Mesendoderm (in vitro differentiated cells): ENCODE measurements around the gene BCAR3.
"Not testable (repeated sequence)": the region's sequence is repeated elsewhere in the genome, so short reads cannot be mapped to it uniquely, and the experiment has no call there.

Experiments used
- DNase-seq: peaks from one replicate; pipeline ENCODE4 v3.0.0; 2013
- H2AK5ac ChIP-seq: 2 replicates; pipeline ENCODE4 v1.6.1; 2013; ENCODE audit warnings: low read length, inconsistent platforms
- H2BK120ac ChIP-seq: 2 replicates; pipeline ENCODE4 v1.6.1; 2013; ENCODE audit warnings: low read depth, mild to moderate bottlenecking, low read length, moderate library complexity, mixed read lengths
- H2BK15ac ChIP-seq: replicated peaks from 2 replicates; pipeline ENCODE4 v1.6.1; 2013; ENCODE audit warnings: low read depth, mild to moderate bottlenecking, moderate library complexity
- H2BK5ac ChIP-seq: 2 replicates; pipeline ENCODE4 v1.6.1; 2013; ENCODE audit warnings: low read length, inconsistent platforms
- H3K18ac ChIP-seq: 2 replicates; pipeline ENCODE4 v1.6.1; 2013; ENCODE audit warnings: mild to moderate bottlenecking, low read length, mixed read lengths
- H3K23ac ChIP-seq: one replicate; pipeline ENCODE4 v1.6.1; 2013; ENCODE audit warnings: low read length
- H3K27ac ChIP-seq: 2 replicates; pipeline ENCODE4 v1.5.1; 2013; ENCODE audit warnings: low read depth, mild to moderate bottlenecking, inconsistent platforms, low read length, moderate library complexity
- H3K27me3 ChIP-seq: 2 replicates; pipeline ENCODE4 v1.6.1; 2013; ENCODE audit warnings: low read length, control low read depth, mild to moderate bottlenecking, inconsistent platforms; ENCODE audit not compliant: insufficient read depth, poor library complexity
- H3K36me3 ChIP-seq: 2 replicates; pipeline ENCODE4 v1.6.1; 2013; ENCODE audit warnings: low read length, inconsistent platforms; ENCODE audit not compliant: control insufficient read depth, insufficient read depth
- H3K4ac ChIP-seq: one replicate; pipeline ENCODE4 v1.6.1; 2013; ENCODE audit warnings: low read depth, mild to moderate bottlenecking, low read length, moderate library complexity
- H3K4me1 ChIP-seq: 2 replicates; pipeline ENCODE4 v1.6.1; 2013; ENCODE audit warnings: low read depth, low read length, inconsistent platforms; ENCODE audit not compliant: control insufficient read depth
- H3K4me2 ChIP-seq: 2 replicates; pipeline ENCODE4 v1.6.1; 2013; ENCODE audit warnings: low read length
- H3K4me3 ChIP-seq: 2 replicates; pipeline ENCODE4 v1.5.1; 2013; ENCODE audit warnings: mild to moderate bottlenecking, low read length
- H3K56ac ChIP-seq: one replicate; pipeline ENCODE4 v1.6.1; 2013; ENCODE audit warnings: low read length
- H3K79me1 ChIP-seq: 2 replicates; pipeline ENCODE4 v1.6.1; 2013; ENCODE audit warnings: low read length, inconsistent platforms
- H3K79me2 ChIP-seq: 2 replicates; pipeline ENCODE4 v1.6.1; 2013; ENCODE audit warnings: mild to moderate bottlenecking, low read length; ENCODE audit not compliant: control insufficient read depth, insufficient read depth
- H3K9ac ChIP-seq: 2 replicates; pipeline ENCODE4 v1.6.1; 2013; ENCODE audit warnings: low read length, inconsistent platforms
- H4K5ac ChIP-seq: one replicate; pipeline ENCODE4 v1.6.1; 2013; ENCODE audit warnings: low read length
- H4K8ac ChIP-seq: one replicate; pipeline ENCODE4 v1.6.1; 2013; ENCODE audit warnings: low read depth, mild to moderate bottlenecking, control low read depth, low read length, moderate library complexity
- WGBS: extraction: QIAGEN DNeasy Blood & Tissue Kit; methylation state at CpG from one replicate; pipeline ENCODE4 v1.1.7; 2013; ENCODE audit warnings: low lambda C conversion rate, missing lambda C conversion rate; ENCODE audit not compliant: insufficient coverage; ENCODE audit errors: extremely low coverage; 5-methylcytosine and 5-hydroxymethylcytosine counted together

BCAR3 gene

GRCh38 chr1:93674071-93674470, 7.6 kb downstream of the BCAR3 start:
- not testable (repeated sequence) for H3K4ac ChIP-seq, H3K27ac ChIP-seq, H3K56ac ChIP-seq, H3K18ac ChIP-seq, H4K8ac ChIP-seq, H2AK5ac ChIP-seq, H2BK15ac ChIP-seq, H3K36me3 ChIP-seq, H3K4me2 ChIP-seq, H3K4me3 ChIP-seq, H4K5ac ChIP-seq, H2BK120ac ChIP-seq, H2BK5ac ChIP-seq, H3K9ac ChIP-seq, H3K23ac ChIP-seq, DNase-seq, H3K27me3 ChIP-seq
- peaks cover 39% of the 10 kb centered on the region for H3K79me1 ChIP-seq
- peaks cover 24% of the 10 kb centered on the region for H3K4me1 ChIP-seq
- no CpG with 5 or more reads among the region's 6 CpGs for WGBS
- H3K79me2 ChIP-seq, result peaks cover 70% of the 10 kb centered on the region

GRCh38 chr1:93673163-93673829, 8.3 kb downstream of the BCAR3 start:
- Histone ChIP-seq H2AK5ac (no peak overlapping the region), H3K23ac (no peak overlapping the region), H3K79me2 (peaks cover 64% of the 10 kb centered on the region), H3K36me3 (peaks cover 4% of the 10 kb centered on the region), H3K27me3 (no peaks in the 10 kb centered on the region), H2BK15ac (no peak overlapping the region), H4K8ac (no peak overlapping the region), H4K5ac (no peak overlapping the region), H3K9ac (no peak overlapping the region), H2BK5ac (no peak overlapping the region), H3K18ac (no peak overlapping the region), H3K4me1 (peaks cover 21% of the 10 kb centered on the region), H3K56ac (no peak overlapping the region), H2BK120ac (no peak overlapping the region), H3K4me2 (no peak overlapping the region), H3K4ac (no peak overlapping the region), H3K4me3 (no peak overlapping the region), H3K27ac (no peak overlapping the region), H3K79me1 (peaks cover 36% of the 10 kb centered on the region)
- DNase-seq, result no peak
- WGBS, result no CpG with 5 or more reads among the region's 2 CpGs

GRCh38 chr1:93672477-93673162, 9.0 kb downstream of the BCAR3 start:
- 100% methylated on average over 1 of the region's 5 CpGs for WGBS
- no peak overlapping the region for H3K27ac ChIP-seq
- peaks cover 4% of the 10 kb centered on the region for H3K36me3 ChIP-seq

GRCh38 chr1:93672069-93672468, 9.6 kb downstream of the BCAR3 start:
- H3K56ac ChIP-seq, result no peak overlapping the region
- H3K4me2 ChIP-seq, result no peak overlapping the region
- no peak overlapping the region for H2BK5ac ChIP-seq
- no peak for DNase-seq
- peaks cover 32% of the 10 kb centered on the region for H3K79me1 ChIP-seq
- no CpG with 5 or more reads among the region's 1 CpG for WGBS
- H3K9ac ChIP-seq, result no peak overlapping the region
- peaks cover 54% of the 10 kb centered on the region for H3K79me2 ChIP-seq
- no peak overlapping the region for H3K27ac ChIP-seq
- H2BK120ac ChIP-seq, result no peak overlapping the region
- H3K4ac ChIP-seq, result no peak overlapping the region
- H3K18ac ChIP-seq, result no peak overlapping the region
- H3K4me3 ChIP-seq, result no peak overlapping the region
- peaks cover 19% of the 10 kb centered on the region for H3K4me1 ChIP-seq
- no peak overlapping the region for H3K23ac ChIP-seq
- no peak overlapping the region for H2BK15ac ChIP-seq
- peaks cover 2% of the 10 kb centered on the region for H3K36me3 ChIP-seq
- no peak overlapping the region for H4K8ac ChIP-seq
- H2AK5ac ChIP-seq, result no peak overlapping the region
- no peak overlapping the region for H4K5ac ChIP-seq
- H3K27me3 ChIP-seq, result no peaks in the 10 kb centered on the region

More at GRCh38 chr1:93672477-93673162, 9.0 kb downstream of the BCAR3 start:
- Histone ChIP-seq H2BK5ac (no peak overlapping the region), H2BK15ac (no peak overlapping the region), H3K4me2 (no peak overlapping the region), H3K27me3 (no peaks in the 10 kb centered on the region), H2AK5ac (no peak overlapping the region), H4K5ac (no peak overlapping the region), H3K79me2 (peaks cover 57% of the 10 kb centered on the region), H3K4ac (no peak overlapping the region), H3K4me1 (peaks cover 21% of the 10 kb centered on the region), H3K79me1 (peaks cover 36% of the 10 kb centered on the region), H3K56ac (no peak overlapping the region), H3K23ac (no peak overlapping the region), H4K8ac (no peak overlapping the region), H3K9ac (no peak overlapping the region), H3K4me3 (no peak overlapping the region), H3K18ac (no peak overlapping the region), H2BK120ac (no peak overlapping the region)
- DNase-seq, result no peak

- Histone ChIP-seq H3K27me3 (no peaks in the 10 kb centered on the region), H3K4me1 (peaks cover 25% of the 10 kb centered on the region)
Observed at GRCh38 chr1:93671099-93671621, 10.5 kb downstream of the BCAR3 start.

More at GRCh38 chr1:93671099-93671621, 10.5 kb downstream of the BCAR3 start:
- DNase-seq, result peak; percentile 85
- H3K79me1 ChIP-seq, result peaks cover 30% of the 10 kb centered on the region
- H2AK5ac ChIP-seq, result no peak overlapping the region
- peaks cover 6% of the 10 kb centered on the region for H3K36me3 ChIP-seq
- H2BK120ac ChIP-seq, result no peak overlapping the region
- H3K9ac ChIP-seq, result no peak overlapping the region
- no peak overlapping the region for H3K4me3 ChIP-seq
- H4K8ac ChIP-seq, result no peak overlapping the region
- WGBS, result no CpG with 5 or more reads among the region's 11 CpGs
- H2BK15ac ChIP-seq, result no peak overlapping the region
- H3K4ac ChIP-seq, result no peak overlapping the region
- no peak overlapping the region for H3K23ac ChIP-seq
- no peak overlapping the region for H4K5ac ChIP-seq
- H2BK5ac ChIP-seq, result no peak overlapping the region
- H3K27ac ChIP-seq, result peak overlapping the region; percentile 14
- H3K18ac ChIP-seq, result no peak overlapping the region
- H3K56ac ChIP-seq, result no peak overlapping the region
- H3K79me2 ChIP-seq, result peaks cover 53% of the 10 kb centered on the region
- no peak overlapping the region for H3K4me2 ChIP-seq
